GM12878 (cell line): ENCODE results near the gene FTO. TPM values are rescaled to one million over a fixed set of nuclear protein-coding genes. Genes with fewer than 3 reads are reported as not detected.

Source experiments
- ATAC-seq: fragments of 200-7000 bp; cut with Tn5 transposase; 3 replicates; pipeline ENCODE4 v1.9.1; 2020; ENCODE audit warnings: mild to moderate bottlenecking, moderate library complexity
- BruUV-seq: library from RNA; stranded (reverse); fragments of 400-500 nt; replicated peaks from 2 replicates; lab custom pipeline; 2021; lab: Mats Ljungman, UMichigan
- CTCF ChIA-PET: fragments of 300-600 bp; sonication (Branson Sonifier 250); formaldehyde crosslinking; extraction: SDS; loops from one replicate; lab custom pipeline; 2021; ENCODE audit warnings: inconsistent platforms; lab: Yijun Ruan, JAX
- POLR2A ChIA-PET: fragments of 350-600 bp; formaldehyde crosslinking; extraction: SDS; loops from one replicate; lab custom pipeline; 2021; ENCODE audit warnings: inconsistent platforms; lab: Charles Lee
- RAD21 ChIA-PET: fragments of 300-600 bp; sonication (Branson Sonifier 250); formaldehyde crosslinking; loops from one replicate; lab custom pipeline; 2023; ENCODE audit warnings: antibody characterized with exemption; ENCODE audit not compliant: unreplicated experiment; lab: Charles Lee
- SMC1A ChIA-PET: fragments of 300-600 bp; sonication (Branson Sonifier 250); formaldehyde crosslinking; loops from one replicate; lab custom pipeline; 2023; ENCODE audit not compliant: unreplicated experiment, uncharacterized antibody; lab: Charles Lee
- DNase-seq: peaks from one replicate; pipeline ENCODE4 v3.0.0-alpha.2; 2011; ENCODE audit warnings: low read depth, low spot score
- FAIRE-seq: peaks from 3 replicates; lab custom pipeline; 2011; peaks lifted over from hg19 to GRCh38; lab: Jason Lieb, UNC
- H2AFZ ChIP-seq: 2 replicates; pipeline ENCODE4 v1.6.0; 2011; ENCODE audit warnings: low read depth, low read length, control low read depth; ENCODE audit not compliant: control insufficient read depth
- H3K27ac ChIP-seq: 2 replicates; pipeline ENCODE4 v1.5.1; 2011; ENCODE audit warnings: control low read depth; ENCODE audit not compliant: control insufficient read depth, insufficient read depth
- H3K27me3 ChIP-seq, 2 experiments: replicated peaks in 1 of 2; 2 replicates each; pipeline versions ENCODE4 v1.6.0 to v1.6.1; 2011; ENCODE audit warnings: low read length in 1 of 2; ENCODE audit not compliant: control insufficient read depth in 2 of 2, insufficient read depth in 2 of 2
- H3K36me3 ChIP-seq, 2 experiments: 2 replicates each; pipeline ENCODE4 v1.5.1; 2011; ENCODE audit warnings: low read length in 1 of 2; ENCODE audit not compliant: control insufficient read depth in 2 of 2, insufficient read depth in 2 of 2
- H3K4me1 ChIP-seq: 2 replicates; pipeline ENCODE4 v1.6.1; 2011; ENCODE audit warnings: mild to moderate bottlenecking, low read length, moderate library complexity, mixed read lengths; ENCODE audit not compliant: control insufficient read depth, insufficient read depth
- H3K4me2 ChIP-seq: 2 replicates; pipeline ENCODE4 v1.6.0; 2011; ENCODE audit warnings: control low read depth; ENCODE audit not compliant: control insufficient read depth, insufficient read depth
- H3K4me3 ChIP-seq: fragments of 200-600 bp; sonication (generic); 2 replicates; pipeline ENCODE4 v1.5.1; 2016
- H3K79me2 ChIP-seq: 2 replicates; pipeline ENCODE4 v1.6.0; 2011; ENCODE audit warnings: low read length; ENCODE audit not compliant: control insufficient read depth, insufficient read depth
- H3K9ac ChIP-seq: 2 replicates; pipeline ENCODE4 v1.8.0; 2011; ENCODE audit warnings: low read length, control low read depth, mixed read lengths; ENCODE audit not compliant: control insufficient read depth, insufficient read depth
- H3K9me3 ChIP-seq: replicated peaks from 3 replicates; pipeline ENCODE4 v1.5.1; 2011; ENCODE audit warnings: mild to moderate bottlenecking, low read length; ENCODE audit not compliant: control insufficient read depth, insufficient read depth
- H4K20me1 ChIP-seq: 2 replicates; pipeline ENCODE4 v1.6.0; 2011; ENCODE audit not compliant: control insufficient read depth, insufficient read depth
- BCLAF1 ChIP-seq: fragments of 450-650 bp; IDR thresholded peaks from 2 replicates; pipeline ENCODE4 v1.6.1; 2017; ENCODE audit warnings: antibody characterized with exemption, mild to moderate bottlenecking, moderate library complexity
- BHLHE40 ChIP-seq, 2 experiments: fragments of 450-650 bp in 1 of 2; IDR thresholded peaks; 2 replicates each; pipeline ENCODE4 v1.6.1; 2011 to 2017; ENCODE audit warnings: low read depth in 2 of 2, borderline replicate concordance in 1 of 2, improper control_type of control experiment in 1 of 2, low read length in 1 of 2, mild to moderate bottlenecking in 1 of 2
- CEBPB ChIP-seq, 2 experiments: fragments of 150-350 bp in 1 of 2; IDR thresholded peaks; 2 replicates each; pipeline ENCODE4 v1.6.1; 2012 to 2014; ENCODE audit warnings: low read depth in 2 of 2, low read length in 2 of 2, borderline replicate concordance in 1 of 2, inconsistent platforms in 1 of 2
- CHD2 ChIP-seq: IDR thresholded peaks from 2 replicates; pipeline ENCODE4 v1.6.1; 2011; ENCODE audit warnings: low read depth, low read length, improper control_type of control experiment, borderline replicate concordance
- EP300 ChIP-seq, 2 experiments: fragments of 150-350 bp in 1 of 2; IDR thresholded peaks; 2 replicates each; pipeline ENCODE4 v1.6.1; 2011 to 2012; ENCODE audit warnings: low read depth in 2 of 2, low read length in 2 of 2, borderline replicate concordance in 1 of 2, improper control_type of control experiment in 1 of 2, inconsistent platforms in 1 of 2; ENCODE audit not compliant: control insufficient read depth in 1 of 2
- IRF3 ChIP-seq: fragments of 450-650 bp; IDR thresholded peaks from 2 replicates; pipeline ENCODE4 v1.6.1; 2014; ENCODE audit warnings: mild to moderate bottlenecking
- IRF5 ChIP-seq: fragments of 450-650 bp; IDR thresholded peaks from 2 replicates; pipeline ENCODE4 v1.6.1; 2017; ENCODE audit warnings: borderline replicate concordance
- MEF2B ChIP-seq: fragments of 450-650 bp; IDR thresholded peaks from 2 replicates; pipeline ENCODE4 v1.6.1; 2018; ENCODE audit warnings: mild to moderate bottlenecking, moderate library complexity; ENCODE audit not compliant: partially characterized antibody, poor library complexity, severe bottlenecking
- NR2F1 ChIP-seq: fragments of 450-650 bp; conservative IDR thresholded peaks from 2 replicates; pipeline ENCODE4 v1.6.1; 2017; ENCODE audit warnings: mild to moderate bottlenecking
- PAX5 ChIP-seq: IDR thresholded peaks from 2 replicates; pipeline ENCODE4 v1.6.1; 2011; ENCODE audit warnings: low read depth, low read length, borderline replicate concordance
- POLR2AphosphoS2 ChIP-seq: IDR thresholded peaks from 2 replicates; pipeline ENCODE4 v1.6.1; 2011; ENCODE audit warnings: low read depth, mild to moderate bottlenecking, low read length, improper control_type of control experiment, moderate library complexity
- RELB ChIP-seq: fragments of 450-650 bp; IDR thresholded peaks from 2 replicates; pipeline ENCODE4 v1.6.1; 2017; ENCODE audit warnings: low read depth, mild to moderate bottlenecking, moderate library complexity
- SMAD1 ChIP-seq: fragments of 450-650 bp; IDR thresholded peaks from 2 replicates; pipeline ENCODE4 v1.6.1; 2018; ENCODE audit warnings: mild to moderate bottlenecking, low read depth; ENCODE audit not compliant: partially characterized antibody
- WRNIP1 ChIP-seq: IDR thresholded peaks from 2 replicates; pipeline ENCODE4 v1.6.1; 2011; ENCODE audit warnings: low read depth, low read length, improper control_type of control experiment, borderline replicate concordance
- YBX1 ChIP-seq: fragments of 450-650 bp; IDR thresholded peaks from 2 replicates; pipeline ENCODE4 v1.6.1; 2016; ENCODE audit warnings: antibody characterized with exemption
- YY1 ChIP-seq: IDR thresholded peaks from 2 replicates; pipeline ENCODE4 v1.6.1; 2011; ENCODE audit warnings: low read depth, mild to moderate bottlenecking, low read length
- WGBS: methylation state at CpG from one replicate; pipeline ENCODE4 v1.1.6; 2016; ENCODE audit warnings: low lambda C conversion rate; ENCODE audit not compliant: insufficient replicate concordance, insufficient coverage; ENCODE audit errors: missing lambda C conversion rate; 5-methylcytosine and 5-hydroxymethylcytosine counted together
- in situ Hi-C: fragments of 300-500 bp; cut with MboI; formaldehyde crosslinking; loops from 9 replicates; pipeline ENCODE4 v1.14.3; 2018; ENCODE audit warnings: mixed read lengths
- intact Hi-C: fragments of 100-400 bp; cut with micrococcal nuclease; formaldehyde crosslinking; loops from one replicate; pipeline ENCODE4 v1.14.2; 2022; ENCODE audit not compliant: unreplicated experiment
- polyA plus RNA-seq, 11 experiments: library from polyadenylated mRNA; depleted of rRNA in 4 of 11; unstranded in 6 of 11; stranded (reverse) in 5 of 11; fragments of >200 nt; fragmentation: Nextera tagmentation in 4 of 11; fragmentation: Illumina TruSeq in 1 of 11; extraction: Ambion mirVana in 4 of 11; extraction: Trizol in 1 of 11; gene quantifications; 1 replicate in 1 of 11; 2 replicates in 10 of 11; pipeline versions ENCODE4 v1.2.1 to v1.2.3, GENCODE V29; 2011 to 2016; ENCODE audit warnings: inconsistent platforms in 2 of 11, missing spikeins in 2 of 11, low read depth in 1 of 11
- total RNA-seq, 4 experiments: library from RNA; depleted of rRNA in 3 of 4; stranded (reverse); fragments of >200 nt in 3 of 4; fragmentation: Illumina TruSeq in 1 of 4; extraction: Trizol in 1 of 4; gene quantifications; 2 replicates each; pipeline versions ENCODE4 v1.2.1 to v1.2.3, GENCODE V29; 2013 to 2021

Gene FTO
- total and polyA plus RNA-seq, 10 of the 15 experiments (the other 5 are each of a cell fraction or from before 2014, with no cell fraction given): 20.1 to 55.0 (median 47.0) TPM

- ChIA-PET SMC1A (no interaction called here), POLR2A (no interaction called here), RAD21 (no interaction called here), CTCF (no interaction called here)
- ATAC-seq (no peak), DNase-seq (no peak), FAIRE-seq (no peak)
- Histone ChIP-seq H3K36me3 (no peaks in the 10 kb centered on the region), H3K4me3 (no peak overlapping the region), H3K9me3 (no peaks in the 10 kb centered on the region), H3K4me1 (no peaks in the 10 kb centered on the region), H3K4me2 (no peak overlapping the region), H3K27me3 (no peaks in the 10 kb centered on the region), H3K9ac (no peak overlapping the region), H3K27ac (no peak overlapping the region), H3K79me2 (no peaks in the 10 kb centered on the region), H2AFZ (no peak overlapping the region), H4K20me1 (no peaks in the 10 kb centered on the region)
- no TSS peak for BruUV-seq
- in situ Hi-C loops: no loop called here
- WGBS: 100% methylated on average over 1 of the region's 1 CpG
- intact Hi-C loops: no loop called here
- TF ChIP-seq BHLHE40 (IDR thresholded peaks at IDR 0.05; ENCODE audit: borderline replicate concordance in 1 of 2, low read depth in 2 of 2, low read length in 1 of 2) (no peak), CEBPB (IDR thresholded peaks at IDR 0.05; ENCODE audit: borderline replicate concordance in 1 of 2, low read depth in 2 of 2, low read length in 2 of 2) (no peak), BCLAF1 (no peak), IRF3 (no peak), EP300 (IDR thresholded peaks at IDR 0.05; ENCODE audit: borderline replicate concordance in 1 of 2, control insufficient read depth in 1 of 2, low read depth in 2 of 2, low read length in 2 of 2) (no peak), SMAD1 (no peak), WRNIP1 (no peak), YBX1 (no peak), POLR2AphosphoS2 (no peak), PAX5 (no peak), NR2F1 (no peak), IRF5 (no peak), MEF2B (no peak), CHD2 (no peak), YY1 (no peak), RELB (no peak)
Observed at GRCh38 chr16:54022362-54022761, 318.4 kb downstream of the FTO start.
